Neural crest cell (in vitro differentiated cells): ENCODE data around the gene EPB41. TPM values are rescaled to one million over a fixed set of nuclear protein-coding genes. Genes with fewer than 3 reads are reported as not detected.

Experiments used
- DNase-seq: peaks from one replicate; pipeline ENCODE4 v3.0.0; 2021; ENCODE audit warnings: low read depth, mixed read lengths, low spot score
- H3K27ac Mint-ChIP-seq: one replicate; pipeline ENCODE4 v1.8.0; 2021; ENCODE audit warnings: mild to moderate bottlenecking, mixed read lengths; ENCODE audit not compliant: unreplicated experiment
- H3K27me3 Mint-ChIP-seq: 2 replicates; pipeline ENCODE4 v1.8.0; 2021; ENCODE audit warnings: low read depth, mild to moderate bottlenecking, mixed read lengths
- H3K36me3 Mint-ChIP-seq: 2 replicates; pipeline ENCODE4 v1.8.0; 2021; ENCODE audit warnings: low read depth, mild to moderate bottlenecking, mixed read lengths
- H3K4me1 Mint-ChIP-seq: 2 replicates; pipeline ENCODE4 v1.8.0; 2021; ENCODE audit warnings: mixed read lengths
- H3K4me3 Mint-ChIP-seq: one replicate; pipeline ENCODE4 v1.8.0; 2021; ENCODE audit warnings: mild to moderate bottlenecking, mixed read lengths
- H3K9me3 Mint-ChIP-seq: 2 replicates; pipeline ENCODE4 v1.8.0; 2021; ENCODE audit warnings: mixed read lengths
- total RNA-seq: library from RNA; stranded (reverse); gene quantifications from 2 replicates; pipeline ENCODE4 v1.2.1, GENCODE V29; 2021
- TF ChIP-seq, protein P1 (sequence below): fragments of 200-600 bp; sonication (generic); conservative IDR thresholded peaks from 2 replicates; pipeline ENCODE4 v1.5.0; 2021; ENCODE audit warnings: antibody characterized with exemption, mild to moderate bottlenecking

Gene EPB41
- total RNA-seq, 1 donor from 2014 or later: 108 TPM

DNA sequence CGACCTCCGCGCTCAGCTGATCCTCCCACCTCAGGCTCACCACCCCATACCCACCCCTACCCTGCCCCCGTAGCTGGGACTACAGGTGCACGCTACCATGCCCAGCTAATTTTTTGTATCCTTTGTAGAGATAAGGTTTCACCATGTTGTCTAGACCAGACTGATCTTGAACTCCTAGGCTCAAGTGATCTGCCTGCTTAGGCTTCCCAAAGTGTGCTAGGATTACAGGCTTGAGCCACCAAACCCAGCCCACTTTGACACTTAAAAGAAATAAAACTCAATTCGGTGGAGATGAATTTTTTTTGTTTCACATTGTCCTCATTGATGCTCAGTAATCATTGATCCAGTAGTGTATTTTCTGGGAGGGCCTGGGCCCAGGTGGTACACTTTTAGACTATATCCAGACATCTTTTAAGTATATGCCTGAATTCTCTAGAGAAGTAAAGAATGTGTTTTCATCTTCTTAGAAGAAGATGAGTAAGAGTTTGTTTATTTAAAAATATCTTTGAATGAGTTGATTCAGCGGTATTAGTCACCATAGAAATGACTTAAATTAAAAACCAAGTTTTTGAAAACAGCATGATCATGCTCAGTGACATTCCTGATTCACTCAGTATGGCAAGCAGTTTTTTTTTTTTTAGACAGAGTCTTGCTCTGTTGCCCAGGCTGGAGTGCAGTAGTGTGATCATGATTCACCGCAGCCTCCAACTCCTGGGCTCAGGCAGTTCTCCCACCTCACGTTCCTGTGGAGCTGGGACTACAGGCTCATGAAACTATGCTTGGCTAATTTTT lies 57.8 kb downstream of the EPB41 start:
- no peak for DNase-seq
- H3K4me1 Mint-ChIP-seq: peaks cover 8% of the 10 kb centered on the region
- H3K27ac Mint-ChIP-seq: no peak overlapping the region
- H3K27me3 Mint-ChIP-seq: no peaks in the 10 kb centered on the region
- H3K9me3 Mint-ChIP-seq: no peaks in the 10 kb centered on the region
- no peaks in the 10 kb centered on the region for H3K36me3 Mint-ChIP-seq
- TF ChIP-seq, protein P1, sequence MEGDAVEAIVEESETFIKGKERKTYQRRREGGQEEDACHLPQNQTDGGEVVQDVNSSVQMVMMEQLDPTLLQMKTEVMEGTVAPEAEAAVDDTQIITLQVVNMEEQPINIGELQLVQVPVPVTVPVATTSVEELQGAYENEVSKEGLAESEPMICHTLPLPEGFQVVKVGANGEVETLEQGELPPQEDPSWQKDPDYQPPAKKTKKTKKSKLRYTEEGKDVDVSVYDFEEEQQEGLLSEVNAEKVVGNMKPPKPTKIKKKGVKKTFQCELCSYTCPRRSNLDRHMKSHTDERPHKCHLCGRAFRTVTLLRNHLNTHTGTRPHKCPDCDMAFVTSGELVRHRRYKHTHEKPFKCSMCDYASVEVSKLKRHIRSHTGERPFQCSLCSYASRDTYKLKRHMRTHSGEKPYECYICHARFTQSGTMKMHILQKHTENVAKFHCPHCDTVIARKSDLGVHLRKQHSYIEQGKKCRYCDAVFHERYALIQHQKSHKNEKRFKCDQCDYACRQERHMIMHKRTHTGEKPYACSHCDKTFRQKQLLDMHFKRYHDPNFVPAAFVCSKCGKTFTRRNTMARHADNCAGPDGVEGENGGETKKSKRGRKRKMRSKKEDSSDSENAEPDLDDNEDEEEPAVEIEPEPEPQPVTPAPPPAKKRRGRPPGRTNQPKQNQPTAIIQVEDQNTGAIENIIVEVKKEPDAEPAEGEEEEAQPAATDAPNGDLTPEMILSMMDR: no peak
- H3K4me3 Mint-ChIP-seq: no peak overlapping the region

GRCh38 chr1:28973596-28974421 lies 59.4 kb downstream of the EPB41 start:
- TF ChIP-seq, protein P1: no peak
- no peak overlapping the region for H3K27ac Mint-ChIP-seq
- no peak overlapping the region for H3K4me3 Mint-ChIP-seq
- no peak for DNase-seq
- no peaks in the 10 kb centered on the region for H3K36me3 Mint-ChIP-seq
- H3K9me3 Mint-ChIP-seq: no peaks in the 10 kb centered on the region
- no peaks in the 10 kb centered on the region for H3K27me3 Mint-ChIP-seq
- peaks cover 8% of the 10 kb centered on the region for H3K4me1 Mint-ChIP-seq

- H3K27ac Mint-ChIP-seq: no peak overlapping the region
- TF ChIP-seq, protein P1: no peak
- no peaks in the 10 kb centered on the region for H3K9me3 Mint-ChIP-seq
- H3K27me3 Mint-ChIP-seq: no peaks in the 10 kb centered on the region
- H3K36me3 Mint-ChIP-seq: no peaks in the 10 kb centered on the region
- no peak overlapping the region for H3K4me3 Mint-ChIP-seq
- H3K4me1 Mint-ChIP-seq: peaks cover 8% of the 10 kb centered on the region
- DNase-seq: no peak
These were observed 60.1 kb downstream of the EPB41 start for GRCh38 chr1:28974432-28974831.

DNA sequence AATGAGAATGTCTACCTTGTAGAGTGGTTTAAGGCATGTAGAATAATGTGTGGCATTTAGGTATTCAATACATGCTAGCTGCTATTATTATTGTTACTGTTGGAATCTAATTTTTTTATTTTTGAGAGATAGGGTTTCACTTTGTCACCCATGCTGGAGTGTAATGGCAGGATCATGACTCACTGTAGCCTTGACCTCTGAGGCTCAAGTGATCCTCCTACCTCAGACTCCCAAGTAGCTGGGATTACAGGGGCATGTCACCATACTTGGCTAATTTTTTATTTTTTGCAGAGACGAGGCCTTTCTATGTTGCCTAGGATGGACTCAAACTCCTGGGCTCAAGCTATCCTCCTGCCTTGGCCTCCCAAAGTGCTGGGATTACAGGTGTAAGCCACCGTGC lies 61.9 kb downstream of the EPB41 start:
- no peak overlapping the region for H3K27ac Mint-ChIP-seq
- H3K27me3 Mint-ChIP-seq: no peaks in the 10 kb centered on the region
- no peak overlapping the region for H3K4me3 Mint-ChIP-seq
- peaks cover 13% of the 10 kb centered on the region for H3K4me1 Mint-ChIP-seq
- H3K36me3 Mint-ChIP-seq: no peaks in the 10 kb centered on the region
- no peak for DNase-seq
- no peaks in the 10 kb centered on the region for H3K9me3 Mint-ChIP-seq
- TF ChIP-seq, protein P1: no peak

GRCh38 chr1:28981210-28981609 lies 66.8 kb downstream of the EPB41 start:
- no peak for DNase-seq
- peaks cover 2% of the 10 kb centered on the region for H3K9me3 Mint-ChIP-seq
- TF ChIP-seq, protein P1: no peak
- H3K36me3 Mint-ChIP-seq: peaks cover 3% of the 10 kb centered on the region
- no peak overlapping the region for H3K27ac Mint-ChIP-seq
- peaks cover 32% of the 10 kb centered on the region for H3K4me1 Mint-ChIP-seq
- no peak overlapping the region for H3K4me3 Mint-ChIP-seq
- H3K27me3 Mint-ChIP-seq: no peaks in the 10 kb centered on the region
